GM11168 (cell line): ENCODE data around the gene LRRC3C.

Experiments
- in situ Hi-C: fragments of 300-500 bp; cut with MboI; formaldehyde crosslinking; loops from one replicate; pipeline ENCODE4 v1.12.0; 2022; ENCODE audit warnings: low sequenced_read_pairs; ENCODE audit not compliant: unreplicated experiment

LRRC3C gene

DNA sequence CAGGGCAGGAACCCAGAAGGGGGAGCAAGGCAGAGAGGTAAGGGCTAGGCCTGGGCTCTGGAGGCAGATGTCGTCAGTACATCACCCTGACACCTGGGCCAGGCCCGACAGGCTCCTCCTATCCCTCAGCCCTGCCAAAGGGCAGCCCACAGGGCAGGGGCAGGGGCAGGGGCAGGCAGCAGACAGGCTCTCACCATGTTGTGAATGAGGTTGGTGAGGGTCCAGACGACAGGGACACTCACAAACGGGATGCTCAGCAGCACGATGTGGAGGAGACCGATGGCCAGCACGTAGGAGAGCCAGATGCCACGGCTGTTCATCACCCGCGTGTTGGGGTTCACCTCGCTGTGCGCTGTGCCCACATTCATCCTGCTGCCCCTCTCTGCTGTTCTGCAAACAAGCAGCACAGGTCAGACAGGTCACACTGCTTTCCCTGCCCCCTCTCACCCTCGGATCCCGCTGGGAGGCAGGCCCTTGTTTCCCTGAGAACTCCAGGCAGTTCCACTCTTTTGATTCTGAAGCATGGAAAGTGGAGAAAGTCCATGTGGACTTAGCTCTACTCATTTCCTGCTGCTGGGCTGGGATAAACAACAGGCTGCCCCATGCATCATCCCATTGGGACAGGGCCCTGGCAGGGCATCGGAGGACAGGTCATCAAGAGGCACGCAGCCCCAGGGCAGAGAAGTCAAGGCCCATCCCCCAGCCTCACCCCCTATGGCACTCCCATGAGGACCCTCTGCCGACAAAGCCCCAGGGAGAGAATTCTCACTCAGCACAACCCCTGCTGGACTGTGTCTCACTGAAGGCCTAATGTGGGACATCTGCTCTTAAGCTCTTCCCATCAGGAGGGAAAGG lies 3.5 kb upstream of the LRRC3C start:
- in situ Hi-C loops, result no loop called here

DNA sequence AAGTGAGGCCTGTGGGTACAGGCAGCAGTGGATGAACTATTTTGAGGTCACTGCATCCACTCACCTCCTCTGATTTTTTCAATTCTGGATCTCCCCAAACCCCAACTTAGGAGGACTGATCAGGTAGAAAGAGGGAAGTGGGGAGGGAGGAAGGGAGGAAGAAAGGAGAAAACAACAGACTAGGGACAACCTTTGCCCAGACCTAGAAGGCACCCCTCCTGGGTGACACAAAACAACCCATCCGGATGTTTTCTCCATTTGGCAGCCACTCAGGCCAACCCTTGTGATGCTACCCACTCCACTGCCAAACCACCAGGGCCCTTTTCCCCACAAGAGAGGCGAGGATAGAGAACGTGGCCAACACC lies 2.9 kb upstream of the LRRC3C start:
- in situ Hi-C loops, result no loop called here

DNA sequence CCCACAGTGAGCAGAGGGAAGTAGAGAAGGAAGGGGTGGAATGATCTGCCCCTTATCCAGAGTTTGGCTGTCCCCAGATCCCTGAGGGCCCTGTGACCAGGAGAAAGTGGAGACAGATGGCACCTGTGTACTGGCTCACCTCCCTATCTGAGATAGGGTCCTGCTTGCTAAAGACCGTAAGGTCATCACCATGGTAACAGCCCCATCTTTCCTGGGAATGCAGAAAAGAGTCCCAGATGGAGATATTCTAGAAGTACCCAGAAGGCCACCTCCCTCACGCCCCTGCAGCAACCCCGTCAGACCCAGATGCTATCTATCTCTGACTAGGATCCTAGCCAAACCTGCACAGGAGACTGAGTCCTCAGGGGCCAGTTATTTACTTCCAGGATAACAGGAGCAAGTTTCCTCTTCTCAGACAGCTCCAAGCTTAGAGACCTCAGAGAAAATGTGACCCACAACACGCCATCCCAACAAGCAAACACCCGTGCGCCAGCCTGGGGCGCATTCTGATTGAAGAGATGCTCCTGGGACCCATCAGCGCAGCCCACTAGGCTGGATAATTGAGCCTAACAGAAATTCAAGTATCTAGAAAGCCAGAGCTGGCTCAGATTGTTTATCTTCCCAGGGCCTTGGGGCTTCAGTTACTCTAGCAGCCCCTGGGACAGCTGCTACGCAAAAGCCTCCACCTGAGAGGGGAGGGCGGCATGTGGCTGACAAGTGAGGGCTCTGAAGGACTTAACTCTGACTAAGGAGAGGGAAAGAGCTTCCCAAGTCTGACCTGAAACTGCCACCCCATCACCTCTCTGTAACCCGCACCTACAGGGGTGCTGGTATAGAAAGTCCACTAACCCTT lies 2.0 kb upstream of the LRRC3C start:
- in situ Hi-C loops, result no loop called here

DNA sequence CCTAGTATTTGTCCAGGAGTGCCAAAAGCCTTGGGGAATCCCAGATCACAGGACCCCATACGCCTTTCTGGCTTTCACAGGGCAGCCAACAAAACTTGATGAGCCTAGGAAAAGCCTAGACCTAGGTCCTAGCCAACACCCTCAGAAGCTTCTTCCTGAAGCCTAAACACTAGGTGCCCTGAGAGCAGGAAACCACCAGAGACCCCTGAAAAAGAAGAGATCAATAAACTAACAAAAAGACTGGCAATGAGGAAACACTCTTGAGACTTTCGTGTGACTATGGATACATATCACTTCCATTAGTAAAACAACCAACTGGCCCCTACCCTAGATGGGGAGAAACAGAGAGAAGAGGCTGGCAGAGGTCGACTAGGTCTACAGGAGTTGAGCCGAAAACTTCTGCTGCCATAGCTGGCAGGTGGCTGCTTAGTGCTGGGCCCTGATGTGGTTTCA lies 1.4 kb upstream of the LRRC3C start:
- in situ Hi-C loops, result no loop called here

DNA sequence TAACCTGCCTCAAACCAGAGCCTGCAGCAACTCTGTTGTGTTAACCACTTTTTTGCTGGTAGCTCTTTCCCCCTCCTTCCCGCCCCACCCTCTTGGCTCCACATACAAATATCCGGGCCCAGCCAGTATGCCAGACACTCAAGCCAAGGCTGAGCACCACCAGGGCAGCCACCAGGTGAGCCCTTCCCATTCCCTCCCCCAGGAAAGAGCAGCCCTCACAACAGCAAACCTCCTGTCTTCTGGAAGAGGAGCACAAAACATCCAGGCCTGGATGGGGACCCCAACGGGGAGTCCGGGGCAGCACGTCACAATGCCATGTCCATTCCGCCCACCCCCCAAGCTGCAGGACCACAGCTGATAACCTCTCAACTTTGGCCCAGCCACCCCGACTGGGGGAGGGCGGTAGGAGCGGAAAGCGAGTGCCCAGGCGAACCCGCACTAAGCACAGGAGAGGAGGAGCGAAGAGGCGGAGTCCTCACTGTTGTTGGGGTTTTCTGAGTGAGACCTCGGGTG lies 888 bp upstream of the LRRC3C start:
- in situ Hi-C loops, result no loop called here

DNA sequence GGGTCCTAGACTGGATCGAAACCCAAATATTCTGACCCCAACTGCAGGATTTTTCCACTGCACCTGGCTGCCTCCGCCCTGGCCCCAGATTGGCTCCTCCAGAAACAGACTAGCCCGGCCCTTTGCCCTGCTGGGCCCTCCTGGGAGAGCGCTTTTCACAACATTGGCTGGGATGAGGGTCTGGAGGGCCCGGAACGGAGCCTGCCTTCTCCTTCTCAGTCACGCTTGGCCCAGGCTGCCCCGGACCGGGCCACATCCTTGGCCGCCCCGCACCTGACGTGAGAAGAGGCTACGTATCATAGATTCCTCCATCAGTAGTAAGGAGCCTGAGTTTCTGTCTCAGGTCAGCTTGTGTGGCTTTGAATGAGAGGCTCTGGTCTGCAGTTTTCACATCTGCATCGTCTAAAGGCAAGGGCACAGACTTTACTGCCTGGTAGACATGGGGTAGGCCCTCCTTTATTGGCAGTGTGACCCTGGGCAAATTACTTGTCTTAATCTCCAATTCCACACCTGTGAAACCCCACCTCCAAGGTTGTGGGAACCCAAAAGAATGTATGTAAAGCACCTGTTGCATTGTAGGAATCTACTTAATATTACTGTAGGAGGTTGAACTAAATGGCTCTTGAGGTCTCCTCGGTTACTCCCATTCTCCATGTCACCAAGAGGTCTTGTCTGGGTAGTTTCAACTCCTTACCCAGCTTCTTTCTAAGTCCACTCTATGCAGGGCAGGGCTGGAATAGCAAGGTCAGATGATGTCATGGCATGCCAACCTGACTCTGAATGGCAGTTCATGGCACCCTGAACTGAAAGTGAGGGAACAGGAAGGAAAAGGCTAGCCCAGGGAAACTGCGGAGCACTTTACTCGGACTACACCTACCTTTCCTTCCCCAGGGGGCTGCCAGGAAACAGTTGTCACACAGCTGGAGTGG lies 661 bp downstream of the LRRC3C start:
- in situ Hi-C loops, result no loop called here

DNA sequence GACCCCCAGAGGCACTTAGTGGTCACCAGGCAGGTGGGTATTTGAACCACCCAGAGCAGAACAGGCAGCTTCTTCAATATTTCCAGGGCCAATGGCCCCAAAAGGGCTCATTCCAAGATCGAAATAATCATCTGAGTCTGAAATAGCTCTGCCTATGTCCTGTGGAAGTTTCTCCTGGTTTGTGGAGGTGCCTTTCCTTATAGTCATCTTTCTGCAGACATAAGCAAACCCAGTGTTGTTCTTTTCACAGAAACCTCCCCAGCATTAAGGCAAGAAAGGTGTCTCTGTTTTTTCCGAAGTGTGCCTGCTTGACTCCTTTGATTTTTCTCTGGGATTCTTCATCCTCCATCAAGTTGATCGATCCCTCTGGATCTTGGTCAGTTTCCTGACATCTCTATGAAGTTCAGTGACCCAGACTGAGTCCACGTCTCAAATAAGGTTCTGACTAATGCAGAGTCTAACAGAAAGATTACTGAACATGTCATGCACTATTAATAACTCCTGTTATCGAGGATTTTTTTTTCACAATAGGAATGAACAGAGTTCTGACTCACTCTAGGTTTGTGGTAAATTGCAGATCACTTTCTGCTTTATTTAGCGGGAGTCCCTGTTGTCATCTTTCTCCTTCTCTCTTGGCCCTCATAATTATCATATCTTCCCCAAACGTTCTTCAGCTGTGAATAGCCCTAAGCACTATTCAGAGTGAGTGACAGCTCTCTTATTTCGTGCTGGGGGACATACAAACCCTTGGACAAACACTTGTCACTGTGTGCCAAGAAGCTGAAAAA lies 1.5 kb downstream of the LRRC3C start:
- in situ Hi-C loops, result no loop called here

DNA sequence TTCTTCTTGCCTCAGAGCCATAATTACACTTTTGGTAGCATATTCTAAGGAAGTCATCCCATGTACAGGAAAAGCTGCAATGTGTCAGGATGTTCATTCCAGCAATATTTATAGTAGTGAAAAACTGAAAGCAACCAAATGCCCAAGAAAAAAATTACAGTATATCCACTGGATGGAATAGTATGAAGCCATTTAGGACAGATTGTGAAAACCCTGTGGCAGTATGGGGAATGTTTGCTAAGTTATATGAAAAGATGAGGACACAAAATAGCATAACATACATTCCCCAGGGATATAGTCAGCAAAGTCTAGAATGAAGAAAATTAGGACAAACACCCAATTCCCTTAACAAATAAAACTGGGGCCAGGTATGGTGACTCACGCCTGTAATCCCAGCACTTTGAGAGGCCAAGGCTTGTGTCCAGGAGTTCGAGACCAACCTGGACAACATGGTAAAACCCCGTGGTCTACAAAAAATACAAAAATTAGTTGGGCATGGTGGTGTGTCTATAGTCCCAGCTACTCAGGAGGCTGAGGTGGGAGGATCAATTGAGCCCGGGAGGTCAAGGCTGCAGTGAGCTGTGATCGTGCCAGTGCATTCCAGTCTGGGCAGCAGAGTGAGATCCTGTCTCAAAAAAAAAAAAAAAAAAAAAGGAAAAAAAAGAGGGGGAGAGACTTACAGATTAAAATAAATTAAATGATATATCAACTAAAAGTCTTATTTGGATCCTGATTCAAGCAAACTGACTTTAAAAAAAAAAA lies 2.3 kb downstream of the LRRC3C start:
- in situ Hi-C loops, result no loop called here

DNA sequence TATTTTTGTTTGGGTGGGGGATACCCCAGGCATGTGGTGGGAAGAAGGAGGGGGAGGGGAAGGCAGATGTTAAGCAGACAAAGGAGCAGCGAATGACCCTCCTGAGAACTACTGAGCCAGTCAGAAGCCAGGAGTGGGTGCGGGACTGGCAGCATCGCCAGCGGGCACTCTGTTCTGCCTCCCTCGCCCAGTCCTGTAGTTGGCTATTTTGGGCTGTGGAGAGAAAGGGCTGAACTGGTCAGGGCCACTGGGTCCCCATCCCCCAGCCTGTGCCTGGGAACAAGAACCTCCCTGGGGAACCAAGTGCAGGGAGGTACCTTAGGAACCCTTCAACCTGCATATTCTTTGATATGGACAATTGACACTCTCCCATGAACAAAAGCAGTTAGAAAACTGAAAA lies 6.4 kb downstream of the LRRC3C start:
- in situ Hi-C loops, result no loop called here

DNA sequence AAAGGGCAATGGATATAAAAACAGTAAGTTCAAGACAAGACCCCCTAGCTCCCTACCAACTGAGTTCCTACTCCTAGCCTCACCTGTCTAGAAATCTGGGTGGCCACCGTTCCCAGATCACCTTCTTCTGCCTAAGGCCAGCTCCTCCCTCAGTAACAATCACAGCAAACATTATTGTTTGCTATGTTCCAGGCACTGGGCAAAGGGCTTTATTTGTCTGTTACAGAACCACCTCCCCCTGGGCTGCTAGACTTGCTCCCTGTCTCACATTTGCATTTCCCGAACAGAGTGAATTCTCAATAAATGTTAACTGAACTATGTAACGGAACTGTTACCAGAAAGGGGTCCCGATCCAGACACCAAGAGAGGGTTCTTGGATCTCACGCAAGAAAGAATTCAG lies 6.8 kb downstream of the LRRC3C start:
- in situ Hi-C loops, result no loop called here

DNA sequence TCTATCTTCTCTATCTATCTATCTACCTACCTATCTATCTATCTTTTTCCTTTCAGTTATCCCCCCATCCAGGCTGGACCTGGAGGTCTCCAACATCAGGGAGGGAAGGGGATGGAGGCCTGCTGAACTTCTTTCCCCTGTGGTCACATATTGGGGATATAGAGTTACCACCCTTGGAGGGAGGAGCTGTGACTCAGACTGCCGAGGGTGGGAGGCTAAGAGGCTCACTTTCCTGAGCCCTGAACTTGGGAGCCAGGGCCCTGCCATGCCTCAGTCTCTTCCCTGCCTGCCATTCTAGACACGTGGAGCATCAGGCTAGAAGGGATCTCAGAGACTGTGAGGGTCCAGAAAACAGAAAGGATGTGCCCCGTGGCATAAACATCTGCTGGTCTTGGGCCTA lies 8.4 kb downstream of the LRRC3C start:
- in situ Hi-C loops, result no loop called here

DNA sequence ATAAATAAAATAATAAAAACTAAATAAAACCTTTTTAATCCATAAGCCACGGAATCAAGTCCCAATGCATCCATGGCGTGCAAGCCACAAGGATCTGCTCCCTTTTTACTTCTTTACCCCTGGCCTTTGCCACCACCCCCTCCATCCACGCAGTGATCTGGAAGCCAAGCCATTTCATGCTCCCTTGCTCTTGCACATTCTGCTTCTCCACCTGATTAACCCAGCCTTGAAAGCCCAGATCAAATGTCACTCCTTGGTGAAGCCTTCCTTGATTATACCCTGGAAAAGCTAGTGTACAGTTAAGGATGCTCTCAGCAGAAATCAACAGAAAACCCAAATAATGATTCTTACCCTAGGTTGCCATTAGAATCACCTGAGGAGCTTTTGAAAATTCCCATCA lies 9.9 kb downstream of the LRRC3C start:
- in situ Hi-C loops, result no loop called here

DNA sequence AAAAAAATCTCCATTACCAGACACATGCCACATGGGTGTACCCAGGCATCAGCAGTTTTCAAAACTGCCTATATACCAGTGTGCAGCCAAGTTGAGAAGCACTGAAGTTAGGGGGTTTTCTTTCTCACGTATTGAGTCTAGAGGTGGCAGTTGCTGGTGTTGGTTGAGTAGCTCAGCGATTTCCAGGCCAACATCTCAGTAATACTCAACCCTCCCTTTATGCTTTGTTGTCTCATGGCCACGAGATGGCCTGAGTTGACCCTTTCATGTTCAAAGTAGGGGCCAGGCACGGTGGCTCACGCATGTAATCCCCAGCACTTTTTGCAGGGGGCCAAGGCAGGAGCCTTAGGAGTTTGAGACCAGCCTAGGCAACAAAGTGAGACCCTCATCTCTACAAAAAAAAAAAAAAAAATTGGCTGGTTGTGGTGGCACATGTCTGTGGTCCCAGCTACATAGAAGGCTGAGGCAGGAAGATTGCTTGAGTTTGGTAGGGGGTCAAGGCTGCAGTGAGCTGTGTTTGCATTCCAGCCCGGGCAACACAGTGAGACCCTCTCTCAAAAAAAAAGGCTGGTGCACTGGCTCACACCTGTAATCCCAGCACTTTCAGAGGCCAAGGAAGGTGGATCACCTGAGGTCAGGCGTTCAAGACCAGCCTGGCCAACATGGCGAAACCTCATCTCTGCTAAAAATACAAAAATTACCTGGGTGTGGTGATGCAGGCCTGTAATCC lies 10.8 kb downstream of the LRRC3C start:
- in situ Hi-C loops, result no loop called here

DNA sequence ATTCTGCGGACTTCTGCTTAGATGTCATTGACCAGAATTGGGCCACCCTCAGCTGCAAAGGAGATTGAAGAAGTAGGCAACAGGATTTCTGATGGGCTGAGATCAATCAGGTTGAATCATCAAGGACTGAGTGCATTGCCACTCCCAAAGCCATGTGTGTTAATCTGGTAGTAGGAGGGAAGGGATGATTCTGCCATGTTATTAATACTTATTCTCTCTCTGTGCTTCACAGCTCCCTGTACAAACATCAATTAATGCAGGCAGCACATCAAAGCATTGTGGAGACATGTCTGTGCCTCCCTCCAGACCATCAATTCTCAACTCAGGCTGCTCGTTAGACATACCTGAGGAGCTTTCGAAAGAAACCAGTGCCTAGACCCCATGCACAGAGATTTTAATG lies 11.6 kb downstream of the LRRC3C start:
- in situ Hi-C loops, result no loop called here

DNA sequence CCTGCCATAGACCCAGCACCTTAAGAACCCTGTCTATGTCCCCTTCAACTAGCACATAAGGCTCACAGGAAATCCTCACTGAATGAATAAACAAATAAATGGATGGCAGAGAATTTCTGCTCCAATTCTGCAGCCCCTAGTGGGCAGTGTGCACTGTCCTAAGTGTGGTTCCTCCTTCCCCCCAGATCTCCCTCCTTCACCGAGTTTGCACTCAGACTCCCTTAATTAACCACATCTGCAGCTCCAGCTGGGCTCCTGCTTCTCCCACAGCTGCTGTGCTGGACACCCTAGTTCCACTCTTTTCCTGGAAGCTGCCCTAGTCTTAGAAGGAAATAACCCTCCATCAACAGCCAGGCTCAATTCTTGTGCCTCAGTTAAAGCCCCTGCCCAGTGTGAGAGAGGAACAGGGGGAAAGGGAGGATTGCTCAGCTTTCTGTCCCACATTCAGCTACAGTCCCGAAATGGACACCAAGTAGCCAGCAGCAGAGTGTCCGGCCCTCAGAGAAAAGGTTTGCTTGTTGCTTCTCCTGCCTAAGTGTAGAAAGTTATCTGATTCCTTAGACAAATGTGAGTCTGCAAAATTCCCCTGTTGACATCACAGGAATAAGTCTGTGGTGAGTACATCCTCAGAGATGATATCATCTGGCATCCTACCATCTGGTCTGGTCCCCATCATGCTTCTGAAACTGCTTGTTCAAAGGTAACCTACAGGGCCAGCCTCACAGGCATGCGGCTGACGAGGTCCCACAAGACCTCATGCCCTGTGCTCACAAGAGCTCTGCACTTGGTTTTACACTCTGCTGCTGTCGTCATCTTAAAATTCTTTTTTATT lies 12.3 kb downstream of the LRRC3C start:
- in situ Hi-C loops, result no loop called here

DNA sequence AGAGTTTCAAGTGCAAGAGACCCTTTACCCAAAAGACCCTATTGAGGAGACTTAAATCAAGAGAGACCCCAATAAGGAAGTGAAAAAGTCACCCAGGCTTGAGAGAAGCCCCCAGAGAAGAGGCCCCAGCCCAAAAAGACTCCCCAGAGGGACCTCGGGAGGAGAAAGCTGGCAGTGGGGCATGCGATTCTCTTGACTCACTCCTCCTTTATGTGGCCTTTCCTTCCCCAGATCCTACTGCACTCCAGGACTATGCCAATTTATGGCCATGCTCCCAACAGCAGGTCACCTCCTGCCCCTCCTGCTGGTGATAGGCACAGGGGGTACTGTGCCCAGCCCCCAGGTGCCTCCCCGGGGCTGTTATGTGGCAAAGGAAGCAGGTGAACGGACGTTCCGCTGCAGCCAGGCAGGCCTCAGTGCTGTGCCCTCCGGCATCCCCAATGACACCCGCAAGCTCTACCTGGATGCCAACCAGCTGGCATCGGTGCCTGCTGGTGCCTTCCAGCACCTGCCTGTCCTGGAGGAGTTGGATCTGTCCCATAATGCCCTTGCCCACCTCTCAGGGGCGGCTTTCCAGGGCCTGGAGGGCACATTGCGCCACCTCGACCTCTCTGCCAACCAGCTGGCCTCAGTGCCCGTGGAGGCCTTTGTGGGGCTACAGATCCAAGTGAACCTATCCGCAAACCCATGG lies 16.3 kb downstream of the LRRC3C start:
- in situ Hi-C loops, result no loop called here

DNA sequence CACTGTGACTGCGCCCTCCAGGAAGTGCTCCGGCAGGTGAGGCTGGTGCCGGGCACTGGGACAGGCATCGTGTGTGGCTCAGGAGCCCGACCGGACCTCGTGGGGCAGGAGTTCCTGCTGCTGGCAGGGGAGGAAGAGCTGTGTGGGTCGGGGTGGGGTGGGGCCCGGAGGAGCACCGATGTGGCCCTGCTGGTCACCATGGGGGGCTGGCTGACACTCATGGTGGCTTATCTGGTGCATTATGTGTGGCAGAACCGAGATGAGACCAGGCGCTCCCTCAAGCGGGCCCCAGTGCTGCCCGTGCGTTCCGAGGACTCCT lies 16.8 kb downstream of the LRRC3C start:
- in situ Hi-C loops, result no loop called here
